ENCODE data around the gene TEK.

DNA sequence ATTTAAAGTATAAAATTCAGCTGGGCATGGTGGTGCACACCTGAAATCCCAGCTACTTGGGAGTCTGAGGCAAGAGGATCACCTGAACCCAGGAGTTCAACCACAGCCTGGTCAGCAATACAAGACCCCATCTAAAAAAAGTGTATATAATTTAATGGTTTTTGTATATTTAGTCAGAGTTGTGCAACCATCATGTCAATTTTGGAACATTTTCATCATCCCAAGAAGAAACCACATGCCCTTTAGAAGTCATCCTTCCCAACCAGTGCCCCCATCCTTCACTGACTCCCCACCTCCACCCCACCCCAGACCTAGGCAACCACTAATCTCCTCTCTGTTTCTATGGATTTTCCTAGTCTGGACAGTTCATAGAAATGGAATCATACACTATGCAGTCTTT is 18.8 kb upstream of the TEK start:
- no peak for TF ChIP-seq EP300 (IDR thresholded peaks at IDR 0.05; ENCODE audit: borderline replicate concordance)
- TF ChIP-seq FOXM1 (IDR thresholded peaks at IDR 0.05; ENCODE audit: borderline replicate concordance, low read depth), result no peak
- TF ChIP-seq, protein P1, sequence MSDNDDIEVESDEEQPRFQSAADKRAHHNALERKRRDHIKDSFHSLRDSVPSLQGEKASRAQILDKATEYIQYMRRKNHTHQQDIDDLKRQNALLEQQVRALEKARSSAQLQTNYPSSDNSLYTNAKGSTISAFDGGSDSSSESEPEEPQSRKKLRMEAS (IDR thresholded peaks at IDR 0.05), result no peak
- TF ChIP-seq TAF1 (IDR thresholded peaks at IDR 0.05; ENCODE audit: low read depth), result no peak

All from Ishikawa (cell line).